NCI-H82 treated with DMSO at 0.1 percent for 48 hours (cell line): ENCODE results near the gene CCPG1.
"Not testable (repeated sequence)": the region's sequence is repeated elsewhere in the genome, so short reads cannot be mapped to it uniquely, and the experiment has no call there.

Experiments used
- DNase-seq: peaks from one replicate; lab custom pipeline; 2025; ENCODE audit not compliant: unreplicated experiment; lab: John Stamatoyannopoulos, UW

The CCPG1 gene, protein sequence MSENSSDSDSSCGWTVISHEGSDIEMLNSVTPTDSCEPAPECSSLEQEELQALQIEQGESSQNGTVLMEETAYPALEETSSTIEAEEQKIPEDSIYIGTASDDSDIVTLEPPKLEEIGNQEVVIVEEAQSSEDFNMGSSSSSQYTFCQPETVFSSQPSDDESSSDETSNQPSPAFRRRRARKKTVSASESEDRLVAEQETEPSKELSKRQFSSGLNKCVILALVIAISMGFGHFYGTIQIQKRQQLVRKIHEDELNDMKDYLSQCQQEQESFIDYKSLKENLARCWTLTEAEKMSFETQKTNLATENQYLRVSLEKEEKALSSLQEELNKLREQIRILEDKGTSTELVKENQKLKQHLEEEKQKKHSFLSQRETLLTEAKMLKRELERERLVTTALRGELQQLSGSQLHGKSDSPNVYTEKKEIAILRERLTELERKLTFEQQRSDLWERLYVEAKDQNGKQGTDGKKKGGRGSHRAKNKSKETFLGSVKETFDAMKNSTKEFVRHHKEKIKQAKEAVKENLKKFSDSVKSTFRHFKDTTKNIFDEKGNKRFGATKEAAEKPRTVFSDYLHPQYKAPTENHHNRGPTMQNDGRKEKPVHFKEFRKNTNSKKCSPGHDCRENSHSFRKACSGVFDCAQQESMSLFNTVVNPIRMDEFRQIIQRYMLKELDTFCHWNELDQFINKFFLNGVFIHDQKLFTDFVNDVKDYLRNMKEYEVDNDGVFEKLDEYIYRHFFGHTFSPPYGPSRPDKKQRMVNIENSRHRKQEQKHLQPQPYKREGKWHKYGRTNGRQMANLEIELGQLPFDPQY

DNA sequence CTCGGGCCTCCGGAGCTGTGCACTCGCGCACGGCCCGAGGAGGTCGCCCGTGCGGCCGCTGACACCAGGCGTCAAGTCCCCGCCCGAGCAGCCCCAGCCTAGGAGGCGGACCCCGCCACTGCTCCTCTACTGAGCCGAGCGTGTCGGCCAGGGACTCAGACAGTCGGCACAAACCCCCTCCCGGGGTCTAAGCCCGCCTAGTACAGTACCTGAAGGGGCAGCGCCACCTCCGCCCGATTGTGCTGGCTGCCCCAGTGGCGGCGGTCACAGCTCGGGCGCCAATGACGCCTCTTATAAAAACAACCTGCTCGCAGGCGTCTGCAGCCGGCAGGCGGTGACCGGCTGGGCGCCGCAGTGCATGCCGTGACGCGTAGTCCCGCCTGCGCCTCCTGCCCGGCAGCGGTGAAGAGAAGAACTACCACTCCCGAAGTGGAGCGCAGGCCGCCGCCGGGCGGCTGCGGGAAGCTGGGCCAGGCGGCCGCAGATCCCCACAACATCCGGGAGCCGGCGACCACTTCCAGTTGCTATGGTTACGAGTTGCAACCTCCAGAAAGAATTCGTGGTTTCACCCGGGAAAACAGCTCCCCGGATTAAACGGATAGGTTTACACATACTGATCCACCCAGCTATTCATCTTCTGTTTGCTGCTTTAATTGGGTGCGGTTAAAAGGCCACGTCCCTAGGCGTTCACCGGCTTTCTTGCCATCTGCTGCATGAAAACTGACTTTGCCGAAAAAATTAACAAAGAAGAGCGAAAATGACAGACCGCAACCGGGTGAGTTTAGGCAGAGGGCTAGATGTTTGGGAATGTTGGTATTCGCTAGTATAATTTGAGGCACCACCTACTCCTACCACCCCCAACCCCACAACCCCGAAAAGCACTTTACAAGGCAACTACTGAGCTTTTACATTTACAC lies at the start of gene CCPG1, which contains the start of gene PIERCE2:
CCPG1 (minus strand) TSS at position 348 of the 917 bp plus-strand sequence. CDS start 18,935 bp downstream, outside the sequence.
PIERCE2 (plus strand) TSS at position 484 of the 917 bp plus-strand sequence; CDS start at position 758, 274 bp downstream.
- peak; percentile 97 for DNase-seq

DNA sequence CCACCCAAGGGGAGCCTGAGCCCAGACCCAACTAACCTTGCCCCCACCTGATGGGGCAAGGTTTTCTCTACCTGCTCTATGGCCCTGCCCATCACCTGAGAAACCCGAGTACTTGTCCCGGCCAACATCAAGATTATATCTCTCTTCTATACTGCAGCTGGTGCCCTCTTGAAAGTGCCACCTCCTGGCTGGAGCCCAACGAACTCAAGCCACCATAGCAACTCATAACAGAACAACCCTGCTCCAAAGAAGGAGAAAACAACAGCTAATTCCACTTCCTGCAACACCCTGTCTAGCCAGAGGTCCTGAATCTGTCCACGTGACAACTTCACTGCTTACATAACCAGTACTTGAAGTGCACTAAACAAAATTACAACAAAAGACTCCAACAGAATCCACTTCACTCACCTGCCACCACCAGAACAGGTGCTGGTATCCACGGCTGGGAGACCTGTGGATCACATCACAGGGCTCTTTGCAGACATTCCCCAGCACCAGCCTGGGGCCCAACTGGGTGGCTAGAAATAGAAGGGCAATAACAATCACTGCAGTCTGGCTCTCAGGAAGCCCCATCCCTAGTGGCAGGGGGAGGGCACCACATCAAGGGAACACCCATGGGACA lies 49.4 kb upstream of the CCPG1 start:
- no peak for DNase-seq

DNA sequence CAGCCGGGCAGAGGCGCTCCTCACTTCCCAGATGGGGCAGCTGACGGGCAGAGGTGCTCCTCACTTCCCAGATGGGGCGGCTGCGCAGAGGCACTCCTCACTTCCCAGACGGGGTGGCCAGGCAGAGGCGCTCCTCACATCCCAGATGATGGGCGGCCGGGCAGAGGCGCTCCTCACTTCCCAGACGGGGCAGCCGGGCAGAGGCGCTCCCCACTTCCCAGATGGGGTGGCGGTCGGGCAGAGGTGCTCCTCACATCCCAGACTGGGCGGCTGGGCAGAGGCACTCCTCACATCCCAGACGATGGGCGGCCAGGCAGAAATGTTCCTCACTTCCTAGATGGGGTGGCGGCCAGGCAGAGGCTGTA lies 38.9 kb upstream of the CCPG1 start:
- DNase-seq: not testable (repeated sequence)

DNA sequence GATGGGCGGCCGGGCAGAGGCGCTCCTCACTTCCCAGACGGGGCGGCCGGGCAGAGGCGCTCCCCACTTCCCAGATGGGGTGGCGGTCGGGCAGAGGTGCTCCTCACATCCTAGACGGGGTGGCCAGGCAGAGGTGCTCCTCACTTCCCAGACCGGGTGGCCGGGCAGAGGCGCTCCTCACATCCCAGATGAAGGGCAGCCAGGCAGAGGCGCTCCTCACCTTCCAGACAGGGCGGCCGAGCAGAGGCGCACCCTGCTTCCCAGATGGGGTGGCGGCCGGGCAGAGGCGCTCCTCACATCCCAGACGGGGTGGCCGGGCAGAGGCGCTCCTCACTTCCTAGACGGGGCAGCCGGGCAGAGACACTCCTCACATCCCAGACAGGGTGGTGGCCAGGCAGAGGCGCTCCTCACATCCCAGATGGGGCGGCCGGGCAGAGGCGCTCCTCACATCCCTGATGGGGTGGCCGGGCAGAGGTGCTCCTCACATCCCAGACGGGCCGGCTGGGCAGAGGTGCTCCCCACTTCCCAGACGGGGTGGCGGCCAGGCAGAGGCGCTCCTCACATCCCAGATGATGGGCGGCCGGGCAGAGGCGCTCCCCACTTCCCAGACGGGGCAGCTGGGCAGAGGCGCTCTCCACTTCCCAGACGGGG lies 38.3 kb upstream of the CCPG1 start:
- not testable (repeated sequence) for DNase-seq

DNA sequence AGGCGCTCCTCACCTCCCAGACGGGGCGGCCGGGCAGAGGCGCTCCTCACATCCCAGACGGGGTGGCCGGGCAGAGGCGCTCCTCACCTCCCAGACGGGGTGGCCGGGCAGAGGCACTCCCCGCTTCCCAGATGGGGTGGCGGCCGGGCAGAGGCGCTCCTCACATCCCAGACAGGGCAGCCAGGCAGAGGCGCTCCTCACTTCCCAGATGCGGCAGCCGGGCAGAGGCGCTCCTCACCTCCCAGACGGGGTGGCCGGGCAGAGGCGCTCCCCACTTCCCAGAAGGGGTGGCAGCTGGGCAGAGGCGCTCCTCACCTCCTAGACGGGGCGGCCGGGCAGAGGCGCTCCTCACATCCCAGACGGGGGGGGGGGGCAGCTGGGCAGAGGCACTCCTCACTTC lies 37.8 kb upstream of the CCPG1 start:
- DNase-seq: not testable (repeated sequence)

DNA sequence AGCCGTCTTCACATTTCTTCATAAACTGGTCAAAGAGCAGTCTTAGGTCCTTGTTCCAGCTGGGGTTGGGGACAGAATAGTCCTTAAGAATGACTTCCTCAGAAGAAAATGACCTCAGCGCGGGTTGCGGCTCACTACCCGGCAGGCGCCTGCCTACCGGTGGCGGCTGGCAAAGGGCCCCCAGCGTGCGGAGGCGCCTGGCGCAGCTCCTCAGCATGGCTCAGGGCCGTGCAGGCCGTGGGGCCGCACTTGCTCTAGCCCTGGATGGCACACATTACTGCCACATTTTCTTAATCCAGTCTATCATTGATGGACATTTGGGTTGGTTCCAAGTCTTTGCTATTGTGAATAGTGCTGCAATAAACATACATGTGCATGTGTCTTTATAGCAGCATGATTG lies 35.0 kb upstream of the CCPG1 start:
- not testable (repeated sequence) for DNase-seq

DNA sequence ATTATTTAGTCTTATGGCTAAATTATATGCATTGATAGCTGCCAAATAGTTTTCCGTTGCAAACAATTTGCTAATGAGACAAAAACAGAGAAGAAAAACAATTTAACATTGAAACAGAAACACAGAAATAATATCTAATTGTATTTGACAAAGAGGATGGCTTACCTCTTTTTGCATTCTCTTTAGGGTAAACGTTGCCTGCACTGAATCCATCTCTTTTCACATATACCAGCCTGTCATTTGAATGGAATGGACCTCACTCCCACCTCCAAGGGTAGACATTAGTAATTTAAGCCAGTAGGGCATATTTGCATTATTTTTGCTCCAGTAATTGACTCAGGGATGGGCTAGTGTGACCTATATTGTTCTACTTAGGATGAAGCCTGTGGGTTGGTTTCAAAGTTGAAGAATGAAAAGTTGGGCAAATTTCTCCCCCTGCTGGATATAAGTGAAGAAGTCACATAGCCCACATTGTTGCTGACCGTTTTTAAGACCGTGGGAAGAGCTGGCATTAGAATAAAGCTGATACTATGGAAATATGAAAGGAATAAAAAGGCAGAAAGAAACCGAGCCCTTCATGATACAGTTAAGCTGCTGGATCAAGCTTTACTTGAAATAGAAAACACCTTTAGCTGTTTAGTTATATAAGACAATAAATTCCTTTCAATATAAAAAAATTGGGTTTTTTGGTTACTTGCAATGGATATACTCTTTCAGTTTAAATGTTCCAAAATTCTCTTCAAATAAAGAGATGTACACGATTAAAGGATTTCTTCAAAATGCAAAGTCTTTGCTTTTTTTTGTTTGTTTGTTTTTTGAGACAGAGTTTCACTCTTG lies 27.0 kb upstream of the CCPG1 start:
- peak; percentile 30 for DNase-seq

DNA sequence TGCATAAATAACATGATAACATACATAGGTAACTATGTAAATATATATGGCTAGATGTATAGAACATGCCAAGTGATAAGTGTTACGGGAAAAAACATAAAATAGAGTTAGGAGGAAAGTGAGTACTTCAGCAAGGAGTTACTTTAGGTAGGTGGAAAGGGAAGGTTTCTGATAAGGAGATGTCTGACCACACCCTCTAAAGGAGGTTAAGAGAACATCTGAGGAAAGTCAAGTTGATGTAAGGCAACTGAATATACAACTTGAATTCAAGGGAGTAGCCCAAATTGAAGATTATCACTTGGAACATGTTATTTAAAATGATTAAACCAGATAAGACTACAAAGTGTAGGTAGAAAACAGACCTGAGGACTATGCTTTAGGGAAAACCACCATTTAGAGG lies 13.9 kb upstream of the CCPG1 start:
- DNase-seq: no peak

DNA sequence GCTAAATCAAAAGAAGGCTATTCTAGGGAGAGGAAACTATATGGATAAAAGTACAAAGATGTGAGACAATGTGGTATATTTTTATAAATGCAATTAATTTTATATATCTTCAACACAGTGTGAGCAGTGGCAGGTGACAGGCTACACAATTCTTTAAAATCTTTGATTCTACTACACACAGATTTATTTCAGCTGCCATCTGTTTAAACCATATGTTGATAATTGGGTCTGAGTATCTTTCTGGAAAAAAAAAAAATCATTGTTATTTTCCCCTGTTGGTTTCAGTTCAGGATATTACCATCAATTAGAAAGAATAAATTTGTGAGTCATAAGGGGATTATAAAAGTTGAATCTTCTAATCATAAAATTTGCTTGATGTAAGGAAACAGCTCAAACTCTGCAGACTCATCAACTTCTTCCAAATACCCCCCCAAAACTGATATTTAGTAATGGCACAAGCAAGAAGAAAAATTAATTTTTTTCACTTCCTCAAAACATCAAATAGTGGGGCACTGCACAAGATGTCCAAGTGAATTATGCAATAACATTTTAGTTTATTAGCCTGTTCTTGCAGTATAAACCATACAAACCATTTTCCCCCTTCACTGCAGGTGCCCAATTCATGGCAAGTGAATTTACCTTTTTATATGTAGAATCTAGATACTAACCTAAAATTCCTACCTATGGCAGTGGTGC lies 12.2 kb upstream of the CCPG1 start:
- no peak for DNase-seq

DNA sequence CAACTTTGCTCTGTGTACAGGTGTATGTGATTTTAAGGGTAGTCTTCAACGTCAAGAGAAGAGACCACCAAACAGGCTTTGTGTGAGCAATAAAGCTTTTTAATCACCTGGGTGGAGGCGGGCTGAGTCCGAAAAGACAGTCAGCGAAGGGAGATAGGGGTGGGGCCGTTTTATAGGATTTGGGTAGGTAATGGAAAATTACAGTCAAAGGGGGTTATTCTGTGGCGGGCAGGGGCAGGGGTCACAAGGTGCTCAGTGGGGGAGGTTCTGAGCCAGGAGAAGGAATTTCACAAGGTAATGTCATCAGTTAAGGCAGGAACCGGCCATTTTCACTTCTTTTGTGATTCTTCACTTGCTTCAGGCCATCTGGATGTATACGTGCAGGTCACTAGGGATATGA lies 9.5 kb upstream of the CCPG1 start:
- not testable (repeated sequence) for DNase-seq

DNA sequence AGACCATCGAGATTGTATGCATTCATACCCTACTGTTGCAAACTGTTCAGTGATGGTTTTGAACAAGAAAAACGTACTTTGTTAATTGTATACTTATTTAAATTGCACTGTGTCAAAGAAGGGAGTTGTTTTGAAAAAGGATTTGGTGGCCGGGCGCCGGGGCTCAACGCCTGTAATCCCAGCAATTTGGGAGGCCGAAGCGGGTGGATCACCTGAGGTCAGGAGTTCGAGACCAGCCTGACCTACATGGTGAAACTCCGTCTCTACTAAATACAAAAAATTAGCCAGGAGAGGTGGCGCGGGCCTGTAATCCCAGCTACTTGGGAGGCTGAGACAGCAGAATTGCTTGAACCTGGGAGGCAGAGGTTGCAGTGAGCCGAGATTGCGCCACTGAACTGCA lies 817 bp upstream of the CCPG1 start:
- DNase-seq: not testable (repeated sequence)

DNA sequence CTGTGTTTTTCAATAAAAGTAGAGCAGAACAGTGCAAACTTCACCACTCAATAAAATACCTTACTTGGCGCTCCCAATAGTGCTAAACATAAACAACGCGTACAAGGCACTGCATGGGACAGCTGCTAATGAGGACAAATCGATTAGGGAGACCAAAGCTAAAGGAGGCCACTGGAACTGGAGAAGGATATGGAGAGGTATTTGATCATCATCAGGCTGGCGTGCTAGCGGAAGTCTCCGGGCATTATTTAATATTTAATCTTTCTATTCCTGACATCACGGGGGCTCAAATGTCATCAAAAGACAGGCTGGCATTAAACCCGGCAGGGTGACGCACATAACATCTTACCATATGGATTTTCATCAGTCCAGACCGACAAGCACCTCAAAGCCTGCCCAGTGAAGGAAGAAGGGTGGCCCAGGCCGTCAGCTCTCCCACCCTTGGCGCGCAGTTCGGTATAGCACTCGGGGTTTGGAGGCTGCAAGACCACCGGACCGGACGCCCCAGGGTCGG lies 604 bp downstream of the CCPG1 start:
- no peak for DNase-seq

DNA sequence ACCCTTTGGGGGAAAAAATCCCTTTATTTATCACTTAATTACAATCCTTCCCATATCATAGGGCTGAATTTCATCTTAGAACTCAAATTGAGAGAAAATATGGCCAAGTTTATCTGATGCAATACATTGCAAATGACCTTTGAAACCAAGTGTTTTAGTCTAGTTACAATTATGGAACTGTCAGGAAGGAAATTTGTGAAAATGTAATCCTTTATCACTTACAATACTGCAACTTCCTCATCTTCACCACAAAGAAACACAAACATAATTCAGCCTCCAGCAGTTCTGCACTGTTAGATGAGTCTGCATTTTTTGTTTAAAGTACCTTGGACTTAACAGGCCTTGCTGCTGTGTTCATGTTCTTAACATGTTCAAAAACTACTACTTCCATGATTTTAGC lies 4.6 kb downstream of the CCPG1 start:
- no peak for DNase-seq

DNA sequence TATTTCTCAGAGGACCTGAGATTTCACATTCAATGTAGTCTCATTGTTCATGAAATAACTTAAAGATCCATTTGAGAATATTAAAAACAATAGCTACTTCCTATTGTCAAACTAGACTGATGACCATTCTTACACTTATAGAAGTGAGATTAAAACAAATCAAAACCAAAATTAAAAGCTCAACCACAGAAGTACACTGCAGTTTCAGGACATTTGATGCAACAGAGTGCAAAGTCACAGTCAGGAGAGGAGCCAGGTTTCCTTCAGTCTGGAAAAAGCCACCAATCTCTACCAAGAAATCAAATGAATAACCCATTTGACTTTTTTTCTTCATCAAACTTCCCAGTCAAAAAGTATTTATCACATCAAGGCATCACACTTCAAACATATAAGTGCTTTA lies 5.5 kb downstream of the CCPG1 start:
- DNase-seq: no peak

DNA sequence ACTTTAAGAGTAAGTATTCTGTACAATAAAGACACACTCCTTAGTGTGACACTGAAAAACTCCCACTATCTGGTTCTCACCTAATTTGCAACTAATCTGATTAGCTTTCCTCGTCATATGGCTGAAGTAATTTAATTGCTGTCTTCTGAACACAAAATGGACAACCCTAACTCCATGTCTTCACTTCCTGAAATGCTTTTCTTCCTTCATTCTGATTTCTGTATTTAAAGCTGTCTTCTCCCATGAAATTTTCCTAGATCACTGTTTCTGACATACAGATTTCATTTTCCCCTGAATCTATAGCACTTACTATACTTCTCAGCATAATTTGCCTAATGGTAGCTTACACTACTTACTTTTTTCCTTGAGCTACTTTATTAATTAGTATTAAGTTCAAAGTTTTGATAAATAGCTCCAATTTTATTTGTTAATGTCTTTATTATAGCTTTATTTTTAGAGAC lies 6.3 kb downstream of the CCPG1 start:
- peak; percentile 44 for DNase-seq

DNA sequence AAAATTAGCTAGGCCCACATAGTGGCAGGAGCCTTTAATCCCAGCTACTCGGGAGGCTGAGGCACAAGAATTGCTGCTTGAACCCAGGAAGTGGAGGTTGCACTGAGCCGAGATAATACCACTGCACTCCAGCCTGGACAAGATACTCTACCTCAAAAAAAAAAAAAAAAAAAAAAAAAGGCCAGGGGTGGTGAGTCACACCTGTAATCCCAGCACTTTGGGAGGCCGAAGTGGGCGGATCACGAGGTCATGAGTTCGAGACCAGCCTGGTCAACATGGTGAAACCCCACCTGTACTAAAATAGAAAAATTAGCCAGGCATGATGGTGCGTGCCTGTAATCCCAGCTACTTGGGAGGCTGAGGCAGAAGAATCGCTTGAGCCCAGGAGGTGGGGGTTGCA lies 8.1 kb downstream of the CCPG1 start:
- DNase-seq: not testable (repeated sequence)

DNA sequence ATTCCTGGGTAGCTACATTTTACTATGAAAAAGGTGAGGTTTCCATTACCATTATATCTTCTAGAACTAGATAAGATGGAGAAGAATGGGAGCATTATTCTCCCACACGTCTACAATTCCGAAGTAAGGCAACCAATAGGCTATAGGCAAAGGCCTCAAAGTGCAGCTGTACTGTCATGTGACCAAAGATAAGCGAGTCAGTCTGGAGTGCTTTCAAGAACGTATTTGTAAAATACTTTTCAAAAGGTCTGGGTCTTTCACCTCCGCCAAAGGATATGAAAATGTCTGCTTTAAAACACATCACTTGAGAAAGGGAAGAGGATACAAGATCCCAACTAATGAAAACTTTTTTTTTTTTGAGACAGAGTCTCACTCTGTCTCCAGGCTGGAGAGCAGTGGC lies 9.9 kb downstream of the CCPG1 start:
- DNase-seq: no peak

DNA sequence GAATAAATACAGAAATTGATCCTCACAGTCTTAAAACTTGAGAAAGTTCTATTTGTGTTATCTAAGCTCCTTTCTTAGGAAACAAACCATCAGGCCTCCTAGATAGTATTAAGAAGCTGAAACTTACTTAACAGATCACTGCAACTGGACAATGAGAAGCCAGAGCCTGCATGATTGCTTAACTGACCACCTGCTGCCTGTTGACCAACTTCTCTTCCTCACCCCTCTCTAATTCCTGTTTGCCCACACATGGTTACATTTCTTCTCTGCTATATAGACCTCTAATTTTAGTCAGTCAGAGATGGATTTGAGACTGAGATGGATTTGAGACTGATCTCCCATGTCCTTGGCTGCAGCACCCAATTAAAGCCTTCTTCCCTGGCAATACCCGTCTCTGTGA lies 13.5 kb downstream of the CCPG1 start:
- DNase-seq: no peak
